WI38 (cell line): ENCODE results near the gene KLHL25.
A peak's percentile ranks its signal among the peaks of the same experiment; 100 is the strongest.
"Not testable (repeated sequence)": the region's sequence is repeated elsewhere in the genome, so short reads cannot be mapped to it uniquely, and the experiment has no call there.

Experiments
- H3K4me3 ChIP-seq: 2 replicates; pipeline ENCODE4 v1.5.1; 2011; ENCODE audit warnings: low read depth, mild to moderate bottlenecking, control low read depth, low read length
- TF ChIP-seq, protein P1 (sequence below): IDR thresholded peaks from 2 replicates; pipeline ENCODE4 v1.5.1; 2012; ENCODE audit warnings: low read depth, mild to moderate bottlenecking, control low read depth, low read length

Gene KLHL25

DNA sequence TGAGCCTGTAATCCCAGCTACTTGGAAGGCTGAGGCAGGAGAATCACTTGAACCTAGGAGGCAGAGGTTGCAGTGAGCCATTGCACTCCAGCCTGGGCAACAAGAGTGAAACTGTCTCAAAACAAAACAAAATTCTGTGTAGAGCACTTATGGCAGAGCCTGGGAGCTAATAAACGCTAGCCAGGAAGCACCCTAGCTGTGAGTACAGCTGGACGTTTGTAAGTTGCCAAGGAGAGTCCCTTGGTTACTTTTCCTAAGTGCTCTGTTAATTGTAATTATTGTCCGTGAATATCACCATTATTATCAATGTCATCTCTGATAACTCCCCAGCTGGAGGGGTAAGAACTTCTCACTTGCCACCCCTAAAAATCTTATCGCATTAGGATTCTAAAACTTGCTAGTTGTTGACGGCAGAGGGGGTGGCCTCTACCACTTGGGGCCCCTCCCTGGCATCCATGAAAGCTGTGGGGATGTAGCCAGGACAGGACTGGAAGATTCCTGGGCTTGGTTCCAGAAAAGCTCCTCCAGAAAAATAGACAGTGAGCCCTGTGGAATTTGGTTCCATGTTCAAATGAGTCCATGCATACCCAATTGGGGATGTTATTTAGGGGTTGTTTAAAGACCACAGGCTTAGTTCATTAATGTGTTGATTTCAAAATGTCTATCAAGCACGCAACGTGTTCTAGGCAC lies 9.9 kb upstream of the KLHL25 start:
- TF ChIP-seq, protein P1, sequence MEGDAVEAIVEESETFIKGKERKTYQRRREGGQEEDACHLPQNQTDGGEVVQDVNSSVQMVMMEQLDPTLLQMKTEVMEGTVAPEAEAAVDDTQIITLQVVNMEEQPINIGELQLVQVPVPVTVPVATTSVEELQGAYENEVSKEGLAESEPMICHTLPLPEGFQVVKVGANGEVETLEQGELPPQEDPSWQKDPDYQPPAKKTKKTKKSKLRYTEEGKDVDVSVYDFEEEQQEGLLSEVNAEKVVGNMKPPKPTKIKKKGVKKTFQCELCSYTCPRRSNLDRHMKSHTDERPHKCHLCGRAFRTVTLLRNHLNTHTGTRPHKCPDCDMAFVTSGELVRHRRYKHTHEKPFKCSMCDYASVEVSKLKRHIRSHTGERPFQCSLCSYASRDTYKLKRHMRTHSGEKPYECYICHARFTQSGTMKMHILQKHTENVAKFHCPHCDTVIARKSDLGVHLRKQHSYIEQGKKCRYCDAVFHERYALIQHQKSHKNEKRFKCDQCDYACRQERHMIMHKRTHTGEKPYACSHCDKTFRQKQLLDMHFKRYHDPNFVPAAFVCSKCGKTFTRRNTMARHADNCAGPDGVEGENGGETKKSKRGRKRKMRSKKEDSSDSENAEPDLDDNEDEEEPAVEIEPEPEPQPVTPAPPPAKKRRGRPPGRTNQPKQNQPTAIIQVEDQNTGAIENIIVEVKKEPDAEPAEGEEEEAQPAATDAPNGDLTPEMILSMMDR: no peak
- H3K4me3 ChIP-seq: no peak overlapping the region

DNA sequence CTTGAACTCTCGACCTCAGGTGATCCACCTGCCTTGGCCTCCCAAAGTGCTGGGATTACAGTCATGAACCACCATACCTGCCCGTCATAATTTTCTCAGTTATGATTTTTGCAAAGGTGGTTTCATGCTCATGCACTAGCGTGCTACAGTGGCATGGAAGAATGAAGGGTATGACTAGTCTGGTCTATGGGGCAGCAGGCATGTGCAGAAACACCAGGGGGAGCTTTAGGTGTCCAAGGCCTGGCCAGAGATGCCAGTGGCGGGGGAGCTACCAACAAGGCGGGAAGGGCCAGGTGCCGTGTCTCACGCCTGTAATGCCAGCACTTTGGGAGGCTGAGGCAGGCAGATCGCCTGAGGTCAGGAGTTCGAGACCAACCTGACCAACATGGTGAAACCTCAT lies 7.9 kb upstream of the KLHL25 start:
- H3K4me3 ChIP-seq: not testable (repeated sequence)
- TF ChIP-seq, protein P1: 0 out of 2 replicates have a peak, but pooled peaks have one; percentile 13

DNA sequence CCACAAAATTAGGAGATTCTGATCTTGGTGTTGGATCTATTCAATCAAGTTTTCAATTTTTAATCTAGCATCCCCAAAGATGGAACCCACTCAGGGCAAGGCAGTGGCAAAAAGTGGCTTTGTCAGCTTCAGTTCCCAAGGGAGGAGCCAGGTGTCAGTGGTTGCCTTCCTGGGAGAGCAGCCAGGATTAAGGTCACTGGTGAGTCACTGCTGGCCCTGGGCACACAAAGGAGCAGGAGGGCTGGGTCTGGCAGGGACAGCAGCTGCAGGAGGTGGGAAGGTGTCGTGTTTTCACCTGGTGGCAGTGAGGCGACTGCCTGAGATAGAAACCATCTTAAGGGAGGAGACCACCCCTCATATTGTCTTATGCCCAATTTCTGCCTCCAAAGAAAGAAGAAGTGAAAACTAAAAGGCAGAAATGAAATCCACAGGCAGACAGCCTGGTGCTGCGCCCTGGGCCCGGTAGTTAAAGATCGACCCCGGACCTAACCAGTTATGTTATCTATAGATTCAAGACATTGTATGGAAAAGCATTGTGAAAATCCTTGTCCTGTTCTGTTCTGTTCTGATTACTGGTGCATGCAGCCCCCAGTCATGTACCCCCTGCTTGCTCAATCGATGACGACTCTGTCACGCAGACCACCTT lies 5.9 kb upstream of the KLHL25 start:
- TF ChIP-seq, protein P1: no peak
- no peak overlapping the region for H3K4me3 ChIP-seq

DNA sequence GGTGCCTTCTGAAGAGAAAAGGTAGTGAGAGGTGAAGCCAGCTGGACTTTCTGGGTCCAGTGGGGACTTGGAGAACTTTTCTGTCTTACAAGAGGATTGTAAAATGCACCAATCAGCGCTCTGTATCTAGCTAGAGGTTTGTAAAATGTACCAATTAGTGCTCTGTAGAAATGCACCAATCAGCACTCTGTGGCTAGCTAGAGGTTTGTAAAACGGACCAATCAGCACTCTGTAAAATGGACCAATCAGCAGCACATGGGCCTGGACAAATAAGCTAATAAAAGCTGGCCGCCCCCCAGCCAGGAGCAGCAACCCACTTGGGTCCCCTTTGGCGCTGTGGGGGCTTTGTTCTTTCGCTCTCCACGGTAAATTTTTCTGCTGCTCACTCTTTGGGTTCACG lies 1.6 kb upstream of the KLHL25 start:
- H3K4me3 ChIP-seq: not testable (repeated sequence)

DNA sequence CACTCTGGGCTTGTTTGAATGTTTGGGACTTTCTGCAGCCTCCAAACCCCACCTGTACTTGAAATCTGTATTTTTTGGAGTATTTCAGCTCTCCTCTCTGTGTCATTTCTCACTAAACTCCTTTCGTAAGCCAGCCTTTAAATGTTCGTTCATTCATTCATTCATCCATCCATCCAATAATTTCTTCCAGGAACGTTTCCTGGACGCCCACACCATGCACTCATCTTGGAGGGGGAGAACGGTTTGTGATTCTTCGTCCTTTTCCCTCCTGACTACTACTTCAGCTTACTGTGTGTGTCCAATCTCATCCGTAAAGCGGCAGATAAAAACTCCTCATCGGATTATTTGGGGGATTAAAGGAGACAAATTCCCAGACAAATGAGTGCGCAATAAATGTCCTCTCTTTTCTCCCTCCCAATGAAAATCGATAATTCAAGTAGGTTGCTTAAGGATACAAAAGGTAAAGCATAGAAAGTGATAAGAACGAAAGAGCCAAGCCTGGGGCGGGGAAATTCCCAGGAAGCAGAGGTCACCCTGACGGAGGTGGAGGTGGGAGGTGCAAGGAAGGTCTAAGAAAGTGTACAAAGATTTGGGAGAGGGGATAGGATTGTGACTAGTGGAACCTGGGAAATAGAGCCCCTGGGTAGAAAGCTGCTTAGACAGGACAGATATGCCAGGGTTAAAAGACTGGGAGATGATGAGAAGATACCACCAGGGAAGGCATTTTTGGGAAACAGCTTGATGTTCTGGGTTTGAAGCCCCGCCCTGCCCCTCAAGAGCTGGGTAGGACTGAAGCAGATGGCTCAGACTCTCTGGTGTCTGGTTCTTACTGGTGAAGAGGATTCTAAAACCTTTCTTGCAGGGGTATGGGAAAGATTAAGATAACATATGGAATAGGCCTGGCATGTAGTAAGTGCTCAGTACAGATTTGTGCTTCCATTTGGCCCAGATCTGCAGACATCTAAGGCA lies 896 bp upstream of the KLHL25 start:
- peak overlapping the region; percentile 55 for H3K4me3 ChIP-seq

DNA sequence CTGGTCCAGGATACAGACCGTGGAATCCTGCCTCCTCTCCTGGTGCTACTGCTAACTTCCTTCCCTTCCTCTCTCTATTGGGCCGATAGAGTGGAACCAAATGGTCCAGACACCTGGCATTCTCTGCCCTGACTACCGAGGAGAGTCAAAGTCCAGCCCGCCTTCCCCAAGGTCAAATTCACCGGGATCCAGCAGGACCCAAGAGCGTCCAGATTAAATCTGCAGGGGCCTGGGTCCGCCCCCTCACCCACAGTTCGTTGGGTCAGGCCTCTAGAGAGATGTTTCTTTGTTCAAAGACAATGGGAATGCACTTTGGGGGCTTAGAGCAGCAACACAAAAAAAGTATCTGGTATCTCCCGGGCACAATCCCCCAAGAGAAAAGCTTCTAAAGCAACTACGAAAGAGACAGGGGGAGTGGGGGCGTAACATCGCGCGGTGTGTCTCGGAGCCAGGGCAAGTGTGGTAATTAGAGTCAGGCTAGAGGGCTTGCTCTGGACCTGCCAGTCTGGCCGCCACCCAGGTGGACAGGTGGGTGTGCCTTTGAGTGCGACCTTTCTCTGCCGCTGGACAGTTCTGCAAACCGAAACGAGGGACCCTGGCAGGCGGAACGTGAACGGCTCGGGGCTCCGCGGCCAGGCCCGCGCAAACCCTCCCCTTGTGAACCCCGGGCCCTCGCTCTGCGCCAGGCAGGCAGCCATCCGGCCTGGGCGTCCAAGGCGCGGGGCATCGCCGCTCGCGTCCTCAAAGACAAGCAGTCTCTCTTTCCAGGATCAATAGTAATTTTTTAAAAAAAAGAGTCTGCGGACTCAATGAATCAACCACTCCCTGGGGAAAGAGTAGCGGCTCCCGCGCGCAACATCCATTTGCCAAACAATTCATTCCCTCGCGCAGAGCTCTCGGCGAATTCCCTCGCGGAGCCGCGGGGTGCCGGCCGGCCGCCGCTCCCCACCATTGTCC lies 806 bp downstream of the KLHL25 start:
- TF ChIP-seq, protein P1: no peak

More for the DNA sequence above, 896 bp upstream of the KLHL25 start:
- TF ChIP-seq, protein P1: no peak

More for the DNA sequence above, 806 bp downstream of the KLHL25 start:
- peak overlapping the region; percentile 84 for H3K4me3 ChIP-seq
